LNCAP (cell line): ENCODE results near the gene EN1.

Source experiments
- TF ChIP-seq, protein P1 (sequence below): fragments of 450-650 bp; IDR thresholded peaks from 2 replicates; pipeline ENCODE4 v1.5.1; 2017; ENCODE audit warnings: mild to moderate bottlenecking

EN1 gene

DNA sequence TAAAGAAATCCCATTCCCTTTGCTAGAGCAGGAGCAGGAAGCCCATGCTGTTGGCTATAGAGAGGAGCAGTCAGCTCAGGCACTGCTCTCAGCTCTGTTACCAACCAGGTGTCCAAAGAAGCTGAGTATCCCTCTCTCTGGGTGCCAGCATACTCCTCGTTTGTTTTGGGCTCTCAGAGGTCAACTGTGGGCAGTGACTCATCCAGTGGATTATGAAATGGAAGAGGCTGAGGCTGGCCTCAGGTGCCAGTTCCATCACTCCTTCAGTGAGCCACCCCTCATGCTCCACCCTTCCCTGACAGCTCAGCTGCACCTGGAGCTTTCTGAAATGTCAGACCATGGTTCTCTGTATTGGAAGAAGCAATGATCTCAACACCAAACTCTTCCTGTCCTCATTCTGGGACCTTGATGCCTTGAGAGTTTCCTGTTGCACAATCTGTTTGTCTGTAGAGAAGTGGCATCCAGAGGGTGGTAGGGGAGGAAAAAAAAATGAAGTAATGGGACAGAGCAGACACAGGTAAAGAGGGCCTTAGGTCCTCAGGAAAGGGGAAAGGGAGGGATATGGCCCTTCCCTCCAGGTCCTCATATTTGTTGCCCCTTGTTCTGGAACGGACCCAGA, 31.2 kb upstream of the EN1 start:
- TF ChIP-seq, protein P1, sequence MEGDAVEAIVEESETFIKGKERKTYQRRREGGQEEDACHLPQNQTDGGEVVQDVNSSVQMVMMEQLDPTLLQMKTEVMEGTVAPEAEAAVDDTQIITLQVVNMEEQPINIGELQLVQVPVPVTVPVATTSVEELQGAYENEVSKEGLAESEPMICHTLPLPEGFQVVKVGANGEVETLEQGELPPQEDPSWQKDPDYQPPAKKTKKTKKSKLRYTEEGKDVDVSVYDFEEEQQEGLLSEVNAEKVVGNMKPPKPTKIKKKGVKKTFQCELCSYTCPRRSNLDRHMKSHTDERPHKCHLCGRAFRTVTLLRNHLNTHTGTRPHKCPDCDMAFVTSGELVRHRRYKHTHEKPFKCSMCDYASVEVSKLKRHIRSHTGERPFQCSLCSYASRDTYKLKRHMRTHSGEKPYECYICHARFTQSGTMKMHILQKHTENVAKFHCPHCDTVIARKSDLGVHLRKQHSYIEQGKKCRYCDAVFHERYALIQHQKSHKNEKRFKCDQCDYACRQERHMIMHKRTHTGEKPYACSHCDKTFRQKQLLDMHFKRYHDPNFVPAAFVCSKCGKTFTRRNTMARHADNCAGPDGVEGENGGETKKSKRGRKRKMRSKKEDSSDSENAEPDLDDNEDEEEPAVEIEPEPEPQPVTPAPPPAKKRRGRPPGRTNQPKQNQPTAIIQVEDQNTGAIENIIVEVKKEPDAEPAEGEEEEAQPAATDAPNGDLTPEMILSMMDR = no peak

DNA sequence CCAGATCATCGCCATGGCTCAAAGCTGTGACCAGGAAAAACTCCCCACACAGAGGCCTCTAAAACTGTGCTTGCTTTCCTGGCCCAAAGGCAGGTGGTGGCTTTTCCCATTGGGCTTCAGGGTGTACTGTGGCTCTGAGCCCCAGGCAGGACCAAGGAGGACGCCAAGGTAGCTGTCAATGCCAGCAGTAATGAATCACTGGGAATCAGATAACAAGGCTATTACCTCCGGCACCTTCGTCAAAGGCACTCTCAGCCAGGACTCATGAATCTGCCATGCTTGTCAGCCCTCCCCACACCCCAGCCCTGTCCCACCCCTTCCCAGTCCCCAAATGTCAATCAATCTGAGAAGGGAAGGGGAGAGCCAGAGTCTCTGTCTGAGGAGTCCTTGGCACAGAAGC, 27.9 kb upstream of the EN1 start:
- TF ChIP-seq, protein P1 = no peak

- TF ChIP-seq, protein P1 = no peak
These were observed 26.9 kb upstream of the EN1 start for GRCh38 chr2:118874324-118874723.

- TF ChIP-seq, protein P1 = peak; percentile 61
These were observed 17.7 kb upstream of the EN1 start for GRCh38 chr2:118865106-118865505.

GRCh38 chr2:118864207-118864606, 16.8 kb upstream of the EN1 start:
- TF ChIP-seq, protein P1 = no peak

- TF ChIP-seq, protein P1 = no peak
These were observed 14.3 kb upstream of the EN1 start for GRCh38 chr2:118861731-118862130.

DNA sequence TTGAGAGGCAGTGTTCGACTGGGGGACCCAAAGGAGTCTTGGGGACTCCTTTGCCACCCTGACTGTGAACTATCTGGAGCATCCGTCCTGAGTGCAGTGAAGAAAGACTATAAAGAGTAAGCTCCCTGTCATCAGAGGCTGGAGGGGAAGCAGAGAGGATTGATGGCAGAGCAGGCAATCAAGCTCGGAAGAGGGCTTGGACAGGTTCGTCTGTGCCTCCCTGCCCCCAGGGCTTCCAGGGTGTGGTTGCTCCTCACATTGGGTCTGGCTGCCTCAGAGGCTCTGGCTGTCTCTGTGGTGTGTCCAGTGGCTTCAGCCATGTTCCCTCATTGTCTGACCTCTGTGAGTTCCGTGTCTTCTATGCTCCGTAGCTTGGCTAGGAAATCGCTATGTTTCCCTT, 13.8 kb upstream of the EN1 start:
- TF ChIP-seq, protein P1 = no peak

DNA sequence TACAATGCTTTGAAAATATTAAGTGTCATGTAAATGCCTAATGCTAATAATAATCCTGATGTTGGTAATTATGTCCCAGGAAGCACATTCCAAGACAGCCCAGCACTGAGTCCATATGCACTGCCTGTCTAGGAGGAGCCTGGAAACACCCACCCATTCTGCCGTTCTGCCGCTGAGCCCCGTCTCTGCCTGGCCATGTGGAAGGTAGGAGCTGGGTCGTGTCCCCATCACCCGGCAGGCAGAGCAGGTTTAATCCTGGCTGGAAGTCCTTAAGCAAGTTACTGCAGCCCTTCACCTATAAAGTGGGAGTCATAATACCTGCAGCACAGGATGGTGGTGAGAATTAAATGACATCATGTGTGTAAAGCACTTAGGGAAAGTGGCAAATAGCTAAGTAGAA, 13.1 kb upstream of the EN1 start:
- TF ChIP-seq, protein P1 = no peak
